HG03139 (cell line): ENCODE results near the gene FAM20B.
"Not testable (repeated sequence)": the region's sequence is repeated elsewhere in the genome, so short reads cannot be mapped to it uniquely, and the experiment has no call there.

Experiments used
- ATAC-seq: cut with Tn5 transposase; IDR thresholded peaks from one replicate; pipeline ENCODE4 v1.9.1; 2021; ENCODE audit not compliant: unreplicated experiment

The FAM20B gene

GRCh38 chr1:179023946-179024650 is 1.6 kb upstream of the FAM20B start:
- ATAC-seq: no peak

DNA sequence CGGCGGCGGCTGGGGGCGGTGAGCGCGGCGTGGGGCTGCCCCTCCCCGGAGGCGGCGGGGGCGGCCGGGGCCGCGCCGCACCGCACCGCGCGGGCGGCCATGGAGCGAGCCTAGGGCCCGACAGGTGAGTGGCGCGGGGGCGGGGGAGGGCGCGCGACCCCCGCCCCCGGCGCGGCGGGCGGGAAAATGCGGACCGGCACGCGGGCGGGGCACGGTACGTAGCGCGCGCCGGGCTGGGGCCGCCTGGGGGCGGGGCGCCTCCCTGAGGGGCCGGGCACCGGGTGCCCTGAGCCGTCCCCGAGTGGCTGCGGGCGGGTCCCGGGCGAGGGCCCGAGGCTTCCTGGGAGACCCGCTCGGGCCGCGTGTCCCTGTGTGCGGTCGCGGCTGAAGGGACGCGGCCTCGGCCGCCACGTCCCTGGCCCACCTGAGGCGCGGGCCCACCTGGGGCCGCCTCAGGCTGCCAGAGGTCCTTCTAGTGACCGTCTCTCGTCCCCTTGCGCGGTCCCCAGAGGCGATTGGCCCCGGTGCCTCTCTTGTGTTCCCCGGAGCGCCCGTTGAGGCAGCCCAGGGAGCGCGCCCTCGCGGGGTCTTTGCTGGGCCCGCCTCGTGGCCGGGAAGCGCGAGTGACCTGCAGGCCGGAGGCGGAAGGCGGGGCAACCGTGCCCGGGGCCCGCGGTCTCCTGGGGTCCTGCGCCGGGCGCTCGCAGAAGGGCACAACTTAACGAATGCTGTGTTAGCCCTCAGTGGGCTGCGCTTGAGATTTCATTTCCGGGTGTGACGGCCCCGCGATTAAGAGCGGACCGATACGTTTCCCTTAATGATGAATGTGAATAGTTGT is 500 bp downstream of the FAM20B start:
- ATAC-seq: peak; percentile 60

- no peak for ATAC-seq
These were observed 1.3 kb downstream of the FAM20B start for GRCh38 chr1:179026813-179027669.

- no peak for ATAC-seq
These were observed 3.6 kb downstream of the FAM20B start for GRCh38 chr1:179029321-179029759.

DNA sequence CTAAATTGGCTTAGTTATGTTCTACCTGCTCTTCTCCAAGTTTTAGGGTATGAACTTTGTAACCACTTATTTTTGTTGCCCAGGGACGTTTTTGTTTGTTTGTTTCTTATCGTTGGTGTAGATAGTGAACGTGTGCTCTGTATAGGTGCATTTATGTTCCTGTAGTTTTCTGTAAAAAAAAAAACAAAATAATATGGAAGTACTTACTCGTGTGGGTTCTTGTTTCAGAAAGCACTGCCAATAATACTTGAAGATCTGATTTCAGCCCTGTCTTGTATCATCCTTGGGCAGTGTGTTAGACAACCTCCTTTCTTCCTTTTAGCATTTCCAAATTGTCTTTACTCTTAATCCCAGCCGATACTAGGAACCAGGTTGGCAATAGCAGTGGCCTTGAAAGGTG is 4.4 kb downstream of the FAM20B start:
- no peak for ATAC-seq

DNA sequence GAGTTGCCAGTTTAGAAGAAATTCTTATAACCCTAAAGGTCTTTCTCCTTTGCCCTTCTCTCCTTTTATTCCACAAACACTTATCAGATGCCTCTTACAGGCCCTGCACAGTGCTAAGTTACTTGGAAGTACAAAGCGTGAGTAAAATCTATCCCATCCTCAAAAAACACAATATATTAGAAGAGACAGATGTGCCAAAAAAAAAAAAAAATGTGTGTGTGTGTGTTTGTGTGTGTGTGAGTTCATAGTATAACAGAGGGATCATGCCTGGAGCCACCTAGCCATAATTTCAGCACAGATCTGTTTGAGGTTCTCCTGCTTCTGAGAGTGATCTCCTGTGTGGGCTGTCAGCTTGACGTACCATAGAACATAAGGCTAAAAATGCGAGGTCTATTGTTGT is 5.0 kb downstream of the FAM20B start:
- ATAC-seq: no peak

DNA sequence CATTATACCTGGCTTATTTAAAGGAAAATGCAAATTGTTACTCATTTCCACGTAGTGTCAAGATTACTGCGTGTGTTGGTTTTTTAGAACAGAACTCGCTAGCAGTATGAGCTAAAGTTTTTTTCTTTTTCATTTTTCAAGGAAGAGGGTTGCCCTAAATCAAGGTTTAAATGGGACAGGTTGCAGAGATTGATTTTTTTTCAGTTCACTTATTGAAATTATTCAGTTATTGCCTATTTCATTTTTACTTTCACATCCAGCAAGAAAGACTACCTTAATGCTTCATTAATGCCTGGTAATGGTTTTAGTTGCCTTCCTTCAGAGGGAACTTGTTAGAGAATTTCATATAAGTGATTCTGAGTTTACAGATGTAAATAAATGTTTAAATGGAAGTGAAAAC is 5.6 kb downstream of the FAM20B start:
- no peak for ATAC-seq

DNA sequence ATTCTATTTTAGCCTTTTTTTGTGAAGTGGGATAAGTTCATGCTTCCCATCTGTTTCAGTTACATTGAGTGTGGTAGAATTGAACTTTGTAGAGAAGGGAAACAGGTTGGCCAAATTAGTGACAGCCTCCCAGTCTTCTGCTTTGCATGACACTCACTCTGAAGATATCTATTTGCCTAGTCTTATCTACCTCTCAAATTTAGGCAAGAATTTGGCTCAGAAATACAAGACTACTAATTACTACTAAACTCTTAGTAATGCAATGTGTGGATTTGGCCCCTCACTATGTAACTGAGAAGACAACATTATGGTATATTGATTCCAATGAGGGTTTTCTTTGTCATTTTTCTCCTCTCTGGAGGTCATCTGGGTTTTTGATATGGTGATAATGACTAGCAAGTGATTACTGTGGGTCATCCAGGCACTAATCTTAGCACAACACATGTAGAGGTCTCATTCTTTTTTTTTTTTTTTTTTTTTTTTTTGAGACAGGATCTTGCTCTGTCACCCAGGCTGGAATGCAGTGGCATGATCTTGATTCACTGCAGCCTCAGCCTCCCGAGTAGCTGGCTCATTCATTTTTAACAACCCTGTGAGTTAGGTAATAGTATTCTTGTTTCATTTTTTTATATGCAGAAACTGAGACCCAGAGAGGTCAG is 6.3 kb downstream of the FAM20B start:
- ATAC-seq: no peak

- ATAC-seq: peak; percentile 73
These were observed 9.0 kb downstream of the FAM20B start for GRCh38 chr1:179034720-179035119.

- ATAC-seq: peak; percentile 45
These were observed 11.3 kb downstream of the FAM20B start for GRCh38 chr1:179036844-179037465.

DNA sequence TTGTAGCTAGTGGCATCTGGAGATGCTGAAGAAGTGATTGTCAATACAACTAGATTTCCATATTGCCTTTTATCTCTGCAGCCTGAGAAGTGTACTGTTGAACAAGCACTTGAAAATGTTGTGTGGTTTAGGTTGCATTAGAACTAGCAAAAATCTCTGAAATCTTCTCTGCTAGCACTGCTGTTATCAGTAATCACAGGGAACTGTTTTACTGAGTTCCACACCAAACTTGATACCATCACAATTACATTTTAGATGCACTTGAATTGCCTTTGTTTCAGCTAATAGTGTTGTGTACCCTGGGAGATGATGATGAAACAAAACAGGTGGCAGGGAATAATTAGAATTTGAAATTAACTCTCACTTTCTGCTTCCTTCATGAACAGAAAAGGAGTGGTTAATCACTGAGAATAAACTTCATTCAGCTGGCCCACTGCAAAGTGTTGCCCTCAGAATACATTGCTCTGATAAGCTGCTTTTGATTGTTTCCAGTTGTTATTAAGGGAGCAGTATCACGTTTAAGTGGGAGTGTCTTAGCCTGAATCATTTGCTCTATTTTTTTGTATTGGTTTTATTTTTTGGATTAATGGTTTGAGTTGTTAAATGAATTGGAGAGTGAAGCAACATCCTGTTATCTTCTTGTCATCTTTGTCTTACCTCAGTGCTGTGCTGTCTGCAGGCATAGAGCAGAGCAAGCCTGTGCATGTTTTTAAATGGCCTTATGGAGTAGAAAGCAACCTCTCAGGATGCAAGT is 13.0 kb downstream of the FAM20B start:
- no peak for ATAC-seq

DNA sequence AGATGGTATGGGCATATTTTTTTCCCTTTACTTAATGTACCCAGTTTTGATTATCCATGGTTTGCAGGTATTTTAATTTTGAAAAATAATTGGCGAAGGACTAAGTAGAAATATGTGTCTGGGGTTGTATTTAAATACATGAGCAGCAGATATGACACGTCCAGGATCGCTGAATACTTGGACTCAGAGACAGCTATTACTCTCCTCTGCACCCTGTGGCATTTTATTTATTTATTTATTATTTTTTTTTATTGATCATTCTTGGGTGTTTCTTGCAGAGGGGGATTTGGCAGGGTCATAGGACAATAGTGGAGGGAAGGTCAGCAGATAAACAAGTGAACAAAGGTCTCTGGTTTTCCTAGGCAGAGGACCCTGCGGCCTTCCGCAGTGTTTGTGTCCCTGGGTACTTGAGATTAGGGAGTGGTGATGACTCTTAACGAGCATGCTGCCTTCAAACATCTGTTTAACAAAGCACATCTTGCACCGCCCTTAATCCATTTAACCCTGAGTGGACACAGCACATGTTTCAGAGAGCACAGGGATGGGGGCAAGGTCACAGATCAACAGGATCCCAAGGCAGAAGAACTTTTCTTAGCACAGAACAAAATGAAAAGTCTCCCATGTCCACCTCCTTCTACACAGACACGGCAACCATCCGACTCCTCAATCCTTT is 13.9 kb downstream of the FAM20B start:
- not testable (repeated sequence) for ATAC-seq

GRCh38 chr1:179040175-179040551 is 14.5 kb downstream of the FAM20B start:
- ATAC-seq: not testable (repeated sequence)

DNA sequence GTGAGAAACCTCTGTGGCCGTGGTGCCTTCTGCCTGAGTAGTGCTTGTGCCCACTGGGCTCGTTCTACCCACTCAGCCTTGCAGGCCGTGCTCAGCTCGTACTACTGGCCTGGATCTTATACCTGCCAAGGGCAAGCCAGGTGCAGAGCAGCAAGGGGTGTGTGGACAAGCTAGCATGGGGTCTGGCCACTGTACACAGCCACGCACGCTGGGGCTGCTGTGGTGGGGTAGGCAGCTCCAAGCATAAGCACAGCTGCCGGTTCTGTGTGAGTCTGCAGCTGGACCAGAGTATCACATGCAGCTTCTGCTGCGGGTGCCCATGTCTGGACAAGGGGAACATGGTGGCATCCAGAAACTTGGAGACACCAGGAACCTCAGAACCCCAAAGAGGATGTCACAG is 16.4 kb downstream of the FAM20B start:
- ATAC-seq: no peak

DNA sequence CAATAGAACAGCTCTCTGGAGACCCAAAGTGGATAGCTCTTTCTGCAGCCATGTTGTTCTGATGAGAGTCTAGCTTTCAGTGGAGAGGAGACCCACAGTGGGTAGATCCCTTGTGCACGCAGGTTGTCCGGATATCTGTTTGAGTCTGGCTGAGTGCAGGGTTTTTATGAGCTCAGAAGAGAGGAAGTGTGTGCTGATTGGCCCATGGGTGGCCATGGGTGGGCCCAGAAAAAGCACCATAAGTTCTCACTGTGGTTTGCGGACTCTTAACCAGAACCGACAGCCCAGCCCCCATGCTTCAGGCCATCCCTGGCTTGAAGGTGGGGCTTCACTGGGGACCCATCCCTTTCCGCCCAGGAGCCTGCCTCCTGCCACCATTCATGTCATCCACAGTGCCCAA is 17.0 kb downstream of the FAM20B start:
- ATAC-seq: no peak

GRCh38 chr1:179043266-179043665 is 17.6 kb downstream of the FAM20B start:
- no peak for ATAC-seq

DNA sequence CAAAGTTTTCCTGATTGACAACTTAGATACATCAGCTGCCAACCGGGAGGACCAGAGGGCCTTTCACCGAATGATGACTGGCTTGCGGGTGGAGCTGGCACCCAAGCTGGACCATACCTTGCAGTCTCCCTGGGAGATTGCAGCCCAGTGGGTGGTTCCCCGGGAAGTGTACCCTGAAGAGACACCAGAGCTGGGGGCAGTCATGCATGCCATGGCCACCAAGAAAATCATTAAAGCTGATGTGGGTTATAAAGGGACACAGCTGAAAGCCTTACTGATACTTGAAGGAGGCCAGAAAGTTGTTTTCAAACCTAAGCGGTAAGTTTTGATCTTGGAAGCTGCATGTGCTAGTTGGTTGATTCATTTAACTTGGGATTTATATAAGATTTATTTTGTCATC is 18.2 kb downstream of the FAM20B start:
- no peak for ATAC-seq

GRCh38 chr1:179046808-179047635 is 21.3 kb downstream of the FAM20B start:
- no peak for ATAC-seq
